22Rv1 (cell line): ENCODE results near the gene SOX5.
A peak's percentile ranks its signal among the peaks of the same experiment; 100 is the strongest.
"Not testable (repeated sequence)": the region's sequence is repeated elsewhere in the genome, so short reads cannot be mapped to it uniquely, and the experiment has no call there.

ENCODE experiments used
- H3K27ac ChIP-seq: fragments of 450-650 bp; 2 replicates; pipeline ENCODE4 v1.5.1; 2017
- ZFX ChIP-seq: fragments of 450-650 bp; IDR thresholded peaks from 2 replicates; pipeline ENCODE4 v1.6.1; 2017; ENCODE audit warnings: antibody characterized with exemption, borderline replicate concordance
- TF ChIP-seq, protein P1 (sequence below): fragments of 450-650 bp; IDR thresholded peaks from 2 replicates; pipeline ENCODE4 v1.5.1; 2017; ENCODE audit warnings: mild to moderate bottlenecking

The SOX5 gene

DNA sequence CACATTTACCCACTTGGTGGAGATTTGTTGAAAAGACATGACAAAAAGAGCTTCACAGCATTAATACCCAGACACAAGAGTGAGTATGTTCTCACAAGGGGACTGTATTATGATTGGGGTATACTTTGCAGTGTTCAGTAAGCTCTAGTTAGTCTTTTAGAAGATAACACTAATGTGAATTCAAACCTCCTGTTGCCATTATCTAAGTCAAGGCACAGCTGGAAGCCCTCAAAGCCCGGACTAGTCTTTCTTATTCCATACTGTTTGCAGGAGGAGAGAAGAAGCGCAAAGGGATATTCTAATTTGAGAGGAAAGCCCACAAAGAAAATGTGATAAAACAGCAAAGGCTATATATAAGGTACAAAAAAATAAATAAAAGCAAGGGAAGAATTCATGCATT is 445.9 kb downstream of the SOX5 start:
- no peak overlapping the region for H3K27ac ChIP-seq
- TF ChIP-seq ZFX, result no peak
- TF ChIP-seq, protein P1, sequence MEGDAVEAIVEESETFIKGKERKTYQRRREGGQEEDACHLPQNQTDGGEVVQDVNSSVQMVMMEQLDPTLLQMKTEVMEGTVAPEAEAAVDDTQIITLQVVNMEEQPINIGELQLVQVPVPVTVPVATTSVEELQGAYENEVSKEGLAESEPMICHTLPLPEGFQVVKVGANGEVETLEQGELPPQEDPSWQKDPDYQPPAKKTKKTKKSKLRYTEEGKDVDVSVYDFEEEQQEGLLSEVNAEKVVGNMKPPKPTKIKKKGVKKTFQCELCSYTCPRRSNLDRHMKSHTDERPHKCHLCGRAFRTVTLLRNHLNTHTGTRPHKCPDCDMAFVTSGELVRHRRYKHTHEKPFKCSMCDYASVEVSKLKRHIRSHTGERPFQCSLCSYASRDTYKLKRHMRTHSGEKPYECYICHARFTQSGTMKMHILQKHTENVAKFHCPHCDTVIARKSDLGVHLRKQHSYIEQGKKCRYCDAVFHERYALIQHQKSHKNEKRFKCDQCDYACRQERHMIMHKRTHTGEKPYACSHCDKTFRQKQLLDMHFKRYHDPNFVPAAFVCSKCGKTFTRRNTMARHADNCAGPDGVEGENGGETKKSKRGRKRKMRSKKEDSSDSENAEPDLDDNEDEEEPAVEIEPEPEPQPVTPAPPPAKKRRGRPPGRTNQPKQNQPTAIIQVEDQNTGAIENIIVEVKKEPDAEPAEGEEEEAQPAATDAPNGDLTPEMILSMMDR, result no peak

GRCh38 chr12:23502259-23502658 is 447.2 kb downstream of the SOX5 start:
- TF ChIP-seq ZFX, result no peak
- TF ChIP-seq, protein P1, result no peak
- H3K27ac ChIP-seq, result no peak overlapping the region

DNA sequence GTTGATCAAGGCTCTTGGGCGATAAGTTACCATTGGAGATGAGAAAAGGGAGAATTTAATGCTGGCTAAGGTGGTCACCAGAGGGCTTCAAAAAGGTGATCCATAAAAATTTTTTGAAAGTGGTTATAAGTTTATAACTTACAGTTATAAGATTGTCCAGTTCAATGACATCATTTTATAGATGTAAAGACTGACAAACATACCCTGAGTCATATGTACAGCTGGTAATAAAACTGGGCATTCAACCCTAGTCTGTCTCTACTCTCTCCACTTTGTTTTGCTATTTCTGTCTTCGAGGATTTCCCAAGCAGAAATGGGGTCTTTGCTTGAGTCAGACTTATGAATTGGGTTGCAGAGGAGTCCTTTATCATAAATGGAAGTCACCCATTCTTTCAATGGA is 454.0 kb downstream of the SOX5 start:
- H3K27ac ChIP-seq, result no peak overlapping the region
- no peak for TF ChIP-seq ZFX
- TF ChIP-seq, protein P1, result no peak

GRCh38 chr12:23493672-23494071 is 455.8 kb downstream of the SOX5 start:
- H3K27ac ChIP-seq, result no peak overlapping the region
- TF ChIP-seq, protein P1, result no peak
- TF ChIP-seq ZFX, result no peak

- not testable (repeated sequence) for H3K27ac ChIP-seq
Observed at GRCh38 chr12:23491029-23491428, 458.4 kb downstream of the SOX5 start.

DNA sequence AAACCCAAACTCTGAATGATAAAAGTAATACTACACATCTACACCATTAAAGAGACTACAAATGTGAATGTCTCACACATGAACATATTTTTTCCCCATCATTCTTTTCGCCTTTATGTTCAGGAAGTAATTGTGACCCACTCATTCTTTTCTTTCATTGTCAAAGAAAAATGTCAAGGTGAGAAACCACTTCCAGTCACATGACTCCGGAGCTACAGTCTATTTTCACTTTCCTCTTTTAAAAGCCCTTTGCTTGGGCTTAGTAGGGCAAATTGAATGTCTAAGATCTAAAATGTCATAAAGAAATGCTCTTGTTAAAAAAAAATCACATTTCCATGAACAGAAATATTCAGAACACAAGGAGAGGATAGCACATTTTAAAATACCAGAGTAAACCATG is 461.3 kb downstream of the SOX5 start:
- TF ChIP-seq, protein P1, result no peak
- no peak for TF ChIP-seq ZFX

GRCh38 chr12:23484238-23484637 is 465.2 kb downstream of the SOX5 start:
- TF ChIP-seq, protein P1, result no peak
- TF ChIP-seq ZFX, result no peak
- peak overlapping the region; percentile 40 for H3K27ac ChIP-seq

More for the DNA sequence above, 461.3 kb downstream of the SOX5 start:
- no peak overlapping the region for H3K27ac ChIP-seq

DNA sequence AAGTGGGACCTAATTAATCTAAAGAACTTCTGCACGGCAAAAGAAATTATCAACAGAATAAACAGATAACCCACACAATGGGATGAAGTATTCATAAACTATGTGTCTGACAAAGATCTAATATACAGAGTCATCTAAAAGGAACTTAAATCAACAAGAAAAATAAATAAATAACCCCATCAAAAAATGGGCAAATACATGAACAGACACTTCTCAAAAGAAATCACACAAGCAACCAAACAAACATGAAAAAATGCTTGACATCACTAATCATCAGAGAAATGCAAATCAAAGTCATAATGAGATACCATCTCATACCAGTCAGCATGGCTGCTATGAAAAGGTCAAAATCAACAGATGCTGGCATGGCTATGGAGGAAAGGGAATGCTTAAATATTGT is 466.9 kb downstream of the SOX5 start:
- H3K27ac ChIP-seq, result no peak overlapping the region; the same call in 1 of the 2 replicates

More for the DNA sequence above, 466.9 kb downstream of the SOX5 start:
- no peak for TF ChIP-seq ZFX
- TF ChIP-seq, protein P1, result no peak
